ENCODE results near the gene ASCL3.
"Not testable (repeated sequence)": the region's sequence is repeated elsewhere in the genome, so short reads cannot be mapped to it uniquely, and the experiment has no call there.

ASCL3 gene

GRCh38 chr11:8910649-8911026 lies 32.2 kb downstream of the ASCL3 start:
- DNase-seq (ENCODE audit: low read depth): no peak

DNA sequence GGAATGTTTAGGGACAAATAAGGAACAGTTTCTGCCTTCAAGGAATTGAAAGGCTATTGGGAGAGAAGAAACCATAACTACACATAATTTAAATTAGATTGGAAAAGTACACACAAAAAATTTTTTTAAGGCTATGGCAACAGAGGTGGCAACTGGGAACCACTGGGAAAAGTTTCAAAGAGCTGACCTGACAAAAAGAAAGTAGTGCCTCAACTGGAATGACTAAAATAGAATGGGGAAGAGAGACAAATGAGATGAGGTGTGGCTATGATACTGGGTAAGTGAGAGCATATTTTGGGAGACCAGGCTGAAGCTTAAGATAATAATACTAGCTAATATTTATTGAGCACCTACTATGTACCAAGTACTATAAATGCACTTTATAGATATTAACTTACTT lies 34.7 kb downstream of the ASCL3 start:
- DNase-seq (ENCODE audit: low read depth): no peak

DNA sequence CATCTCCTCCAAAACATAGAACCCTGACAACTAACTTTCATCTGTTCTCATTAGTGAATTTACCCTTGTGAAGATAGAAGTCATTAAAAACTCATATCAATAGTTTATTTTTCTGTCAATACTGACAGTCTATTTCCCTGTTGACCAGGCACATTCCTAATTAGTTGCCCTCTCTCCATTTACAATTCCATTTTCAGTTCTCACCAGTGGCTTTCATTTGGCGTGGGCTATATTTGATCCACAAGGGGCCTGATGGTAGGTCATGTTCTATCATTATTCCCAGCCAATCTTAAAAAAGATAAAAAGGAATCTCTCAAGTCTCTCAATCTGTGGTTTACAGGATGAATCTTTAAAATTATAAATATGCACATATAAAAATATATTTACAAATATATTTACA lies 35.7 kb downstream of the ASCL3 start:
- peak; percentile 13 for DNase-seq (ENCODE audit: low read depth)

DNA sequence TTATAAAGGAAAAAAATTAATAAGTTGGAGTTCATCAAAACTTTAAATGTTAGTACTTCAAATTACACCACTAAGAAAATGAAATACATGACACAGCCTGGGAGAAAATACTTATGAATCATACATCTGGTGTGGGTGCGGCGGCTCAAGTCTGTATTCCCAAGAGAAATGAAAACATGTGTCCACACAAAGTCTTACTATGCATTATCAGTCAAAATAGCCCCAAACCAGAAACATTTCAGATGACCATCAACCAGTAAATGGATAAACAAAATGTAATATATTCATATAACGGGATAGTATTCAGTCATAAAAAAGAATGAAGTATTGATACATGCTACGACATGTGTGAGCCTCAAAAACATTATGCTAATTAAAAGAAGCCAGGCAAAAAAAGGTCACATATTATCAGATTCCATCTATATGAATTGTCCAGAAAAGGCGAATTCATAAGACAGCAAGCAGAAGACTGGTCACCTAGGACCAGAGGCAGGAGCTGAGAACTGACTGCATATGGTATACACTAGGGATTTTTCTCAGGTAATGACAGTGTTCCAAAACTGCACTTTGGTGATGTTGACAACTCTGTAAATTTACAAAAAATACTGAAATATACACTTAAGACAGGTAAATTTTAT lies 37.2 kb downstream of the ASCL3 start:
- peak; percentile 89 for DNase-seq (ENCODE audit: low read depth)

DNA sequence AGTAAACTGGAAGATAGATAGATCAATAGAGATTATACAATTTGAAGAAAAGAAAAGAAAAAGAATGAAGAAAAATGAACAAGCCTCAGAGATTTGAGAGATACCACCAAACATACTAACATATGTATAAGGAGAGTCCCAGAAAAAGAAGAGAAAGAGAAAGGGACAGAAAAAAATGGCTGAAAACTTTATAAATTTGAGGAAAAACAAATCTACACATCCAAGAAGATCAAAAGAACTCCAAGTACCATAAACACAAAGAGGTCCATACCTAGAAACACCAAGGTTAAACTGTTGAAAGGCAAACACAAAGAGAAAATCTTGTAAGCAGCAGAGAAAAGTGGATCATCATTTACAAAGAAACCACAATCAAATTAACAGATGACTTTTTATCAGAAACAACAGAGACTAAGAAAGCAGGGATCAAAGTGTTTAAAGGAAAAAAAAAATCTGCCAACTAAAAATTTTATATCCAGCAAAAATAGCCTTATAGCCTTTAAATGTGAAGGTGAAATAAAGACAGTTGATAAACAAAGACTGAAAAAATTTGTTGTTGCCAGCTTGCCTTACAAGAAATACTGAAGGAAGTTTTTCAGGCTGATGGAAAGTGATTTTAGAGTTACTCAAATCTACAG lies 43.6 kb downstream of the ASCL3 start:
- no peak for DNase-seq (ENCODE audit: low read depth)

GRCh38 chr11:8891185-8891584 lies 51.6 kb downstream of the ASCL3 start:
- not testable (repeated sequence) for DNase-seq (ENCODE audit: low read depth)
